Effector CD8-positive, alpha-beta T cell (primary cell): ENCODE results near the gene IPO13.

ENCODE experiments used
- DNase-seq: peaks from one replicate; lab custom pipeline; 2025; lab: John Stamatoyannopoulos, UW

IPO13 gene

DNA sequence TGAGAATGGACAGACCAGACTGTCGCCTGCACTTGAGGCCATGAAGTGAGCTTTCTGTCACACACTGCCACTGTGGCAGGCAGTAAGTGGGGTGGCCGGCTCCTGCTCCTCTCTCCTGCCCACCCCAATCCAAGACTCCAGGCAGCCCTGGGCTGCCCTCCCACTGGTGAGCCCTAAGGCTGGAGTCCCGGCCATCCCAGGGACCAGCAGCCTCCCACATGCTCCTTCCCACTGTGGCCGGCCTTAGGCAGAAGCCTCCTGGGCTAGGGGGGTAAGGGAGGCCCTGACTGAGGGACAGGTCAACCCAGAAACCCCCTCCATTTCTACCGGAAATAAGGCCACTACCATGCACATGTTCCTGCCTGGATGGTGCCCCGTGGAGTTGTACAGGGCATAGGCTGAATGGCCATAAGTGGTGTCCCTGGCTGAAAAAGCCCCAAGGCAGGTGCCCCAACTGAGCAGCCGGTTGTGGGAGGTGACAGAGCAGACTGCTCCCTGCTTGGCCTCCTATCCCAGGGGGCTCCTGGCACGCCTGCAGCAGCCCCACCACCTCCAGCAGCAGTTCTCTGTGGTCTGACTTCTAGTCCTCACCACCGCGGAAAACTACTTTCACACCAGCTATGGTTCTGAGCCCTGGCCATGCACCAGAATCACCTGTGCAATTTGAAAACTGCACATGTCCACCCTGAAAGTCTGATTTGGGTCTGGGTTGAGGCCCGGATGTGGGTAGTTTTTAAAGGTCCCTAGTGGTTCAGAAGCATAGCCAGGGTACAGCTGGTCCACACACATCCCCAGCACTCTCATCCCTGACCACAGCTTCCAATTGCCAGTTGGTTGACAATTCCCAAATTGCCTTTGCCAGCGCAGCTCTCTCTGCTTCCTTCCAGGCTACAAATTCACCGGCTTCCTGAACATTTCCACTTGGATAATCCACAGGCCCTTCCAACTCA is 14.8 kb upstream of the IPO13 start:
- no peak for DNase-seq

DNA sequence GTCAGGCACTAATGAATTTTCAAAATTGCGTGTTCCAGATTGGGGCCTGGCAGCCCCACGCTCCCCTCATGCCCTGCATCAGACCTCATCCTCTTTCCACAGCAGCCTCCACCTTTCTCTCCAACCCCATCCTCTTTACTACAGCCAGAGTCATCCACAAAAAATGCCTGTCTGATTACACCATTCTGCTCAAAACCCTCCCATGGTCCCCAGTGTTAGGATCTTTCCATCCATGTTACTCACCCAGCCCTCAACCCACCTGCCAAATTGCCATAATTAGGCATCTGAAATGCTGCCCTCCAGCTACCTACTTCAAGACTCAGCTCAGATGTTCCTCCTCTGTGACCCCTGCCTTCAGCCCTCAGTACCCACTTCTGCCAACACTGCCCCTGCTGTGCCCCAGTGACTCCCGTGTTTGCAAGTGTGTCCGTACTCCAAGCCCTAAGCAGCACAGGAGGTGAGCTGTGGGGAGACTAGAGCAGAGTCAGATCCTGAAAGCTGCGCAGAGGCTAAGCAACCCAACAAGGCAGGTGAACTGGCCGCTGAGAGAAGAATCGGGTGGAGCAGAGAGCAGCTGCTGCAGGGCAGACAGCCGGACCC is 13.9 kb upstream of the IPO13 start:
- DNase-seq = no peak

GRCh38 chr1:43933386-43934100 is 13.2 kb upstream of the IPO13 start, which contains the start of gene ARTN:
ARTN (plus strand) TSS chr1:43933801; CDS start chr1:43935657, 1,856 bp downstream.
- no peak for DNase-seq

GRCh38 chr1:43934101-43934985 is 12.4 kb upstream of the IPO13 start:
- peak; percentile 30 for DNase-seq

DNA sequence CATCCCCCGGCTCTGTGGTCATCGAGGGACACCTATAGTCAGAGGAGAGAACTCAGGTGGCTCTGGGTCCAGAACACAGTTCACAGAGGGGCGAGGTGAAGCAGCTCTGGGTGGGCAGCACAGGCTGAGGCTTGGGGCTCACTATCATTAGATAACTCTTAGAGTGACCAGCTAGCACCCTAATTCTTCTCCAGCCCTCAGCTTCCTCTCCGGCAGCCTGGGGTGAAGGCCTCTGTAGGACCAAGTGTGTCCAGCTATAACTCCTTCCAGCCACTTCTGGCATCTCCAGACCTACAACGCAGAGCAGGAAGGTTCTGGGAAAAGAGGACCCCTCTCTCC is 11.8 kb upstream of the IPO13 start:
- DNase-seq = no peak

- DNase-seq = no peak
Observed at GRCh38 chr1:43935711-43936427, 10.9 kb upstream of the IPO13 start.

DNA sequence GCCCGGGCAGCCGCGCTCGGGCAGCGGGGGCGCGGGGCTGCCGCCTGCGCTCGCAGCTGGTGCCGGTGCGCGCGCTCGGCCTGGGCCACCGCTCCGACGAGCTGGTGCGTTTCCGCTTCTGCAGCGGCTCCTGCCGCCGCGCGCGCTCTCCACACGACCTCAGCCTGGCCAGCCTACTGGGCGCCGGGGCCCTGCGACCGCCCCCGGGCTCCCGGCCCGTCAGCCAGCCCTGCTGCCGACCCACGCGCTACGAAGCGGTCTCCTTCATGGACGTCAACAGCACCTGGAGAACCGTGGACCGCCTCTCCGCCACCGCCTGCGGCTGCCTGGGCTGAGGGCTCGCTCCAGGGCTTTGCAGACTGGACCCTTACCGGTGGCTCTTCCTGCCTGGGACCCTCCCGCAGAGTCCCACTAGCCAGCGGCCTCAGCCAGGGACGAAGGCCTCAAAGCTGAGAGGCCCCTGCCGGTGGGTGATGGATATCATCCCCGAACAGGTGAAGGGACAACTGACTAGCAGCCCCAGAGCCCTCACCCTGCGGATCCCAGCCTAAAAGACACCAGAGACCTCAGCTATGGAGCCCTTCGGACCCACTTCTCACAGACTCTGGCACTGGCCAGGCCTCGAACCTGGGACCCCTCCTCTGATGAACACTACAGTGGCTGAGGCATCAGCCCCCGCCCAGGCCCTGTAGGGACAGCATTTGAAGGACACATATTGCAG is 10.2 kb upstream of the IPO13 start:
- DNase-seq = no peak

GRCh38 chr1:43937179-43937865 is 9.4 kb upstream of the IPO13 start:
- DNase-seq = no peak

DNA sequence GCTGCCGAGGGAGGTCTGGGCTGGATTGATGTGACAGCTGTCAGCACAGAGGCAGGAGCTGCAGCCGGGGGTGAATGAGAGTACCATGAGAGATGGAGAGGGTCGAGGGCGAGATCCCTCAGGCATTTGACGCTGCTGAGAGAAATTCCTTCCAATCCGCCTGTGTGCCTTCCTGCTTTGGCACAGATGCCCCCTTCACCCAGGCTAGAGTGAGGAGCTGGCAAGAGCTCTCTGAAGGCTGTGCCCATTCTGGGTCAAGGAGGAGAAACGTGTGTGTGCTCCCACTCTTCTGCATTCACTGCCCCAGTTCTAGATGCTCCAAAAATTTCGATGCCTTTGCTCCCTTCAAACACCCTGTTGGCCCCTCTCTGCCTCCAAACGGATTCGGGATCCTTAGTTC is 8.4 kb upstream of the IPO13 start:
- no peak for DNase-seq

GRCh38 chr1:43938892-43939587 is 7.7 kb upstream of the IPO13 start:
- no peak for DNase-seq

DNA sequence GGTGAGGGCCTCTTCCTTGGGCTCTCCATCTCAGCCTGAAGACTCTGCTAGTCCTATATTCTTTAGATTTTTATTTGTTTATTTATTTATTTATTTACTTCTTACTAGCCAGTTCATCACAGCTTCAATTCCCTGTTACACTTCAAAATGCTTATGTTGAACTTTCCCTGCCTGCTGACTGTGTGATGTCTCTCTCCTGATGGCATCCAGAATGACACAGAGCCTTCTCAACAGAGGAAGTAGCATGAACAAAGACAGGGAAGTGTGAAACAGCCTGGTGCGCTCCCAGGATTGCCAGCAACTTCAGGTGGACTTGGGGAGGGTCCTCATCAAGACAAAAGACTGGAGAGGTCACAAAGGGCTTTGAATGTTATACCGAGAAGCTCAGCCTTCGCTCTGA is 4.3 kb upstream of the IPO13 start:
- DNase-seq = no peak

DNA sequence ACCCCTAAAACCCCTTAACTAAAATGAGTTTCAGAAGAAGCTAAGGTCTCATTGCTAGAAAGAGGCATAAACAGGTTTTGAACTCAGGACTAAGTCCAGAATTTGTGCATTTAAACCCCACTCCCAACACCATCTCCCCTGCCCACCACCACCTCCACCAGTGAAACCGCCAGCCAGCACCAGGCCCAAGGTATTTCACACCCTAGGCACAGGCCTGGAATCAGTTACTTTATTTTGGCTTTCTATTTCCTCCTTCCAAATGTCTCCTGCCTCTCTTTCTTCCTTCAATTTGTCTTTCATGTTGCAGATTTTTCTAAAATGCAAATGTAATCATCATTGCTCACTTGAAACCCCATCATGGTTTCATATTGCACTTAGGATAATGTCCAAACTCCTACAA is 1.9 kb upstream of the IPO13 start:
- no peak for DNase-seq

DNA sequence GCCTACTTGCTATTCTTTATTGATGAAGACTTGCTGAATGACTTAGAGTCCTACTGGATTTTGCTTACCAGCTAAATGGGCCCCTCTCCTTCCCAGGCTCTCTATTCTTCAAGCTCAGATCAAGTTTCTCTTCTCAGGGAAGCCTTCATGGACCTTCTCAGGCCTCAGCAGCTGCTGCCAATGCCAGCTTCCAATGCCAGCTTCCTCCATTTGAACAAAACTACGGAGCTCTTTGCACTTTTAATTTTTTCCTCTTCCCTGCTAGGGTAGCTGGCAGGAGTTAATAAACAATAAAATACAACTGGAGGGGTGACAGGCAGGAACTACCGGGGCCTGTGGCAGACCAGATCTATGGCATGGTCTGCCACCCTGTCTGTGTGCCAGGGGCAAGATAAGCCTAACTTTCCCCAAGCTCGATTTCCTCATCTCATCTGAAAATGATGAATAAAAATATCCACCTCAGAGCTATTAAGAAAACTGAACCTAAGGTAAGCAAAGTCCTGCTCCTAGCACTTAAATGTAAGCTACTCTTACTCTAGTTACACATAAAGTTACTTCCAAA is 995 bp upstream of the IPO13 start:
- no peak for DNase-seq

- DNase-seq = no peak
Observed at GRCh38 chr1:43947061-43947873, 517 bp downstream of the IPO13 start.

GRCh38 chr1:43947874-43948437 is 1.2 kb downstream of the IPO13 start:
- no peak for DNase-seq

DNA sequence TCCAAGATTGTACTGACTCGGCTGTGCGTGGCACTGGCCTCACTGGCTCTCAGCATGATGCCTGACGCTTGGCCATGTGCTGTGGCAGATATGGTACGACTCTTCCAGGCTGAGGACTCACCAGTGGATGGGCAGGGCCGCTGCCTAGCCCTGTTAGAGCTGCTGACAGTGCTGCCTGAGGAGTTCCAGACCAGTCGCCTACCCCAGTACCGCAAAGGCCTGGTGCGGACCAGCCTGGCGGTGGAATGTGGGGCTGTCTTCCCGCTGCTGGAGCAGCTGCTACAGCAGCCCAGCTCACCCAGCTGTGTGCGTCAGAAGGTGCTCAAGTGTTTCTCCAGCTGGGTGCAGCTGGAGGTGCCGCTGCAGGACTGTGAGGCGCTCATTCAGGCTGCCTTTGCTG is 2.9 kb downstream of the IPO13 start:
- DNase-seq = no peak
